HPDE6-E6E7 (cell line): ENCODE measurements around the gene STKLD1.

Experiments used
- DNase-seq: peaks from one replicate; pipeline ENCODE4 v3.0.0; 2011; ENCODE audit warnings: missing footprints; ENCODE audit errors: extremely low spot score

Gene STKLD1

GRCh38 chr9:133345596-133345995 is 30.6 kb upstream of the STKLD1 start:
- DNase-seq = no peak

DNA sequence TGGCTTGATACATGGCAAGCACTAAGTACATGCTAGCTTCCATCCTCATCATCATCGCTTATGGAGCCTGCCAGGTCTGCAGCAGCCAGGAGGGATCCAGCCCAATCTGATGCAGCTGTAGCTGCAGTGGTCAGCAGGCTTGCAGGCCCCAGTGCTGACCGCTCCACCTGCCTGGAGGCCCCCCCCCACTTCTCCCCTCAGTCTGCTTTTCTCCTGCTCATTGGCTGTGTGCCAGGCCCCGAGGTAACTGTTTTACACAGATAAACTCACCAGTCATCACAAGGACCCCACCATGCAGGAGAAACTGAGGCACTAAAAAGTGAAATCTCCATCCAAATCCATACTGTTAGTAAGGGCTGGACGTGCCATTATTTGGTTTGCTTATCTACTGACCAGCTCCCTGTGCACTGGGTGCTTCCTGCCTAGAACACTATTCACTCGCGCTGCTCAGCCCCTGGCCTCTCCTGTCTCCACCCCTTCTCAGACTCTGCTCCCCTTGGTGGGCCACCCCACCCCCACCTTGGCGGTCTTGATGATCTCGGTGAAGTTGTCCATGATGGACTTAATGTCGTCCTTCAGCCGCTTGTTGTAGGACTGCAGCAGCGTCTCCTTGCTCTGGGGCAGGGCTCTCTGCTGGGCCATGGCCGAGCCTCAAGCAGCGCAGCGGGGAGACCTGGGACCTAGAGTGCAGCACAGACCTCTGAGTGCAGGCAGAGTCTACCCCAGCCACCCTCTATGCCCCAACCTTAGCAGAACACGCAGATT is 30.0 kb upstream of the STKLD1 start:
- DNase-seq = no peak

- DNase-seq = no peak
Observed at GRCh38 chr9:133347515-133347984, 28.6 kb upstream of the STKLD1 start.

DNA sequence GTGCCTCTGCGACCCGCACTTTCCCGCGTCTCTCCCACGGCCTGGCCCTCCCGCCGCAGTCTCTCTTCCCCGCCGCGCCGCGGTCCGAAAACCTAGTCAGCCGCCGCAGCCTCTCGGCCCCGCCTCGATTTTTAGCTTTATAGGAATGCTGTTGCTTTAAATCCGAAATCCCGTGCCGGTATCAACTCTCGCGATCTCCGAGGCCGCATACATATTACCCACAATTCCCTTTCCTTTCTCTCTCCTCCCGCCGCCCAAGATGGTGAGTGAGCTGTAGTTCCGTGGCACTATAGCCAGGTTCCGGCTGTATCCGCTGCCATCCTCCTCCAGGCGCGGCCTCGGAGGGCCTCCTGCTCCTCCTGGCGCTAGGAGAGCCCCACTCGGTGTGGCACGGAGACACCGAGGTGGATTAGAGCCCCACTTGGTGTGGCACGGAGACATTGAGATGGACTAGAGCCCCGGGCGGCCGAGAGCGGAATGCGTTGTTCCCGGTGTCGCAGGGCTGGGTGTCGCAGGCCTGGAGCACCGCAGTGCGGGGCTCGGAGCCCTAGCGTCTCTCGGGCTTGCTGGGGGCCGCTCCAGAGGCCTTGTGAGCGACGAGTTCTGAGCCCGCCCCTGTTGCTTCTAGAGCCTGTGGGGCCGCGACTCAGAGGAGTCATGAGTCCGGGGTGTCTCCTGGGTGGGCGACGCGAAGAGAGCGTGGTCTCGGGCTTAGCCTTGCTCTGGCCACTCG is 28.0 kb upstream of the STKLD1 start, which contains the start of the genes MED22 and RPL7A:
Gene MED22 (minus strand): TSS at position 147 of the 733 bp plus-strand sequence. CDS start 1,469 bp downstream, outside the sequence.
Gene RPL7A (plus strand): TSS at position 234 of the 733 bp plus-strand sequence. CDS start 26 bp downstream, at position 260.
- DNase-seq = peak; percentile 81

DNA sequence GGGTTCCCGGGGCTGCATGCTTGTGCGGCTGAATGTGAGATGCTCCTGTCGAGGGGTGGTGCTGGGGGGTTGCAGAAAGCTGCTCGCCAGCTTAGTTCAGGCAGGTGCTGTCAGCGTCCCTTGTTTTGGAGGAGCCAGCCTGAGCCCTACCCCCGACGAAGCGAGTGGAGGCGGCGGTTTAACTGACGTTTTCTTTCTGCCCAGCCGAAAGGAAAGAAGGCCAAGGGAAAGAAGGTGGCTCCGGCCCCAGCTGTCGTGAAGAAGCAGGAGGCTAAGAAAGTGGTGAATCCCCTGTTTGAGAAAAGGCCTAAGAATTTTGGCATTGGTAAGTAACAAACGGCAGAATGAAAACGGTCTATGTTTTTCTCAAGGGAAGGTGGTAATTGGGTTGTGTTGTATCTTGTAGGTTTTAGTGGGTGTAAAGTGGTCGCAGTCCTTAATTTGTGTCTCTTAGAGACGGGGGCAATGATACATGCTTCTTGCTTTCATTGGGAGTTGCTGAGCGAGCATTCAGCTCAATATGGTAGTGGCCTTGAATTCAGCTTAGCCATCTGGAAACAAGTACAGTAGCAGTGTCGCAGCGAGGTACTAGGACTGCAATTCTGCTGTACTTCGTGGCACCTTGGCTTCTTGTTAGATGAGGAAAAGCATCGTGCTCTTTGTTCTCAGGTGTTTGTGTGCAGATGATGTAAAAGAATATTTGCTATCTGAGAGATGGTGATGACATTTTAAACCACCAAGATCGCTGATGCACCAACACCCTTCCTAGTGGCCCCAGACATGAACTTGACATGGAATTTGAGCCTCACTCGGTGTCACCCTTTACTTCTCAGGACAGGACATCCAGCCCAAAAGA is 27.2 kb upstream of the STKLD1 start:
- DNase-seq = no peak

GRCh38 chr9:133349965-133350616 is 26.1 kb upstream of the STKLD1 start:
- no peak for DNase-seq

DNA sequence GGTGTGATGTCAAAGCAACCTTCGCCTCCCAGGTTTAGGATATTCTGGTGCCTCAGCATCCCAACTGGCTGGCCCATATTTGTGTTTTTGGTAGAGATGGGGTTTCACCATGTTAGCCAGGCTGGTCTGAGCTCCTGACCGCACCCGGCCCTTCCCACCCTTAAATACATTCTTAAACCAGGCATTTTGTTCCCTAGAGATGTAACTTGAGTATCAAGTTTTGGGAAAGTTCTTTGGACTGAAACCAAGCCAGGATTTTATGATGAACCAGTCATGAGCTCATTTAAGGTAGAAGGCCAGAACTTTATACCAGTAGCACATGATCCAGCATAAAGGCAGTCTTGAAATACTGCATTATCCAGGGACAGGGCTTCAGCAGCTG is 24.6 kb upstream of the STKLD1 start:
- no peak for DNase-seq

- no peak for DNase-seq
Observed at GRCh38 chr9:133351908-133352634, 24.1 kb upstream of the STKLD1 start.

DNA sequence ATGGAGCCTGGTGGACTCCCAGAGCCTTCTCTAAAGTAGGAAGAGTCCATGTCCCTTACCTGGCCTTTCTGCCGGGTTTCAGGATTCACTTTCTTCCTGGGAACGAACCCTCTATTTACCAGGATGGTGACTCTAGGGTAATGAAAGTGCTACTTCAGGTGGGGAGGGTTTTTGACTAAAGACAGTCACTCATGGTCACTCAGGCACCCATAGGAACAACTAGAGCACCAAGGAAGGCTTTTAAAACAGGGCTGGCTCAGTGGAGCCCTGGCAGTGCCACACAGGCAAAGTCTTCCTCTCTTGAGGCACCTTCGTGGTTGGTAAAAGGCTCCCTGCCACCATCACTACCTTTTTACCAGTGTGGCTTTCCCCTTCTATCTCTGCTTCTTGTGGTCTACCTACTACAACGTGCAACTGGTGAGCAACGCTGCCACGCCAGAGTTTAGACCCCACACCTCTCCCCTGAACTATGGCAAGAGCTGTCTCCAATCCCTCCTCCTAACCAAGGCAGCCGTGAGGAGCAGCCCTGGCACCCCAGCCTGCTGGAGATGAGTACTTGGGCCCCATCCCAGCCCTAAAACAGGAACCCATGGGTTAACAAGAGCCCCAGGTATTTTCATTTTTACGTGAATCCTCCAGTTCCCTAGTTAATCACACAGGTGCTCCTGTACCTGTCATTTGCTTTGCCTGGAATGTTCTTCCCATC is 23.4 kb upstream of the STKLD1 start:
- DNase-seq = no peak

GRCh38 chr9:133353548-133353947 is 22.6 kb upstream of the STKLD1 start:
- DNase-seq = no peak

DNA sequence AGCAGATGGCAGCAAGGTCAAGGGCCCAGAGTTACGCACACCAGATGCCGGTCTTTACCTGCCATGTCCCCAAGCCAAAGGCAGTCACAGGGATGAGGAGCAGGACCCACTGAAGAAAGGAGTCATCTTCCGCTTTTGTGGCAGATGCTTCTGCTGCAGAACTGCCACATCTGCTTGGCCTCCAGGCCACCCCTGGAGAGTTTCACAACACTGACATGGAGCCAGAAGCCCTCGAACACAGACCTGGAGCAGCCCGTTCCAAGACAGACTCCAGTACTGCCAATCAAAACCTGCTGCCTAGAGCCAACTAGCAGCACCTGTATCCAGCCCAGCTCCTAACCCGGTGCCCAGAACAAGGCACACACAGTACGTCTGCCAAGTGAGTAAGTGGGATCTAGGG is 21.4 kb upstream of the STKLD1 start:
- no peak for DNase-seq

DNA sequence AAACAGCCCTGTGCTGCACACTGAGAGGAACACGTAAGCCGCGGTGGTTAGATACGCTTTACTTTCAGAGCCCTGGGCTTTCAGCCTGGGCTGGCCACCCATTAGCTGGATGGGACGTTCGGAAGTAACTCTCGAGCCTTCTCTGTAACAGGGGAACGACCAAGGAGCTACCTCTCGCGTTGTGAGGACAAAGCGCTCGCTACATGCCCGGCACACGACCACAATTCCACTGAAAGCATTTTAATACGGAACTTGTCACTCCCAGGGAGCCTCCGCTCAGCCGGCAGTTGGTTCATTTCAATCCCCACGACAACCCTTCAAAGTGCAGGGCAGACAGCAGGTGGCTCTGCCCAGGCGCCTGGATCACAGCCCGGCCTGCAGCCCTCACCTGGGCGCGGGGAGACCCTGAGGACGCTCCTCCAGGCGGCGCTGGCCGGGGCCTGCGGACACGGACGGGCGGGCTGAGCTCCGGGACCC is 20.2 kb upstream of the STKLD1 start:
- DNase-seq = no peak

GRCh38 chr9:133356391-133357091 is 19.6 kb upstream of the STKLD1 start, which contains the start of the genes SURF1 and SURF2:
Gene SURF1, minus strand, starts transcription at chr9:133356487. Its CDS starts 34 bp downstream, at chr9:133356453.
Gene SURF2, plus strand, starts transcription at chr9:133356550. Its CDS starts 43 bp downstream, at chr9:133356593.
- peak; percentile 81 for DNase-seq

DNA sequence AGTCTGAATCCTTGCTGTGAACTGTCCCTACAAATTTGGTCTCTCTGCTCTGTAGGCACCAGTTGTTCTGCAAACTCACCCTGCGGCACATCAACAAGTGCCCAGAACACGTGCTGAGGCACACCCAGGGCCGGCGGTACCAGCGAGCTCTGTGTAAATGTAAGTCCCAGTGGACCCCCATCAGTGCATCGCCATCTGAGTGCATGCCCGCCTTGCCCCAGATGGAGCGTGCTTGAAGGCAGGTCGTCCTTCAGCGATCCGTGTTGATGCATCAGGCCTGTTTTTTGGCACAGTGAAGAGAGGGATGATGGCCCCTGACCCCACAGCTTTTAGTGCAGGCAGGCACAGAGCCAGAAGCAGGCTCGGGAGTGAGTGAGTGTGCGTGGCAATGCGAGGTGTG is 18.5 kb upstream of the STKLD1 start:
- no peak for DNase-seq

- no peak for DNase-seq
Observed at GRCh38 chr9:133359399-133360175, 16.6 kb upstream of the STKLD1 start.

DNA sequence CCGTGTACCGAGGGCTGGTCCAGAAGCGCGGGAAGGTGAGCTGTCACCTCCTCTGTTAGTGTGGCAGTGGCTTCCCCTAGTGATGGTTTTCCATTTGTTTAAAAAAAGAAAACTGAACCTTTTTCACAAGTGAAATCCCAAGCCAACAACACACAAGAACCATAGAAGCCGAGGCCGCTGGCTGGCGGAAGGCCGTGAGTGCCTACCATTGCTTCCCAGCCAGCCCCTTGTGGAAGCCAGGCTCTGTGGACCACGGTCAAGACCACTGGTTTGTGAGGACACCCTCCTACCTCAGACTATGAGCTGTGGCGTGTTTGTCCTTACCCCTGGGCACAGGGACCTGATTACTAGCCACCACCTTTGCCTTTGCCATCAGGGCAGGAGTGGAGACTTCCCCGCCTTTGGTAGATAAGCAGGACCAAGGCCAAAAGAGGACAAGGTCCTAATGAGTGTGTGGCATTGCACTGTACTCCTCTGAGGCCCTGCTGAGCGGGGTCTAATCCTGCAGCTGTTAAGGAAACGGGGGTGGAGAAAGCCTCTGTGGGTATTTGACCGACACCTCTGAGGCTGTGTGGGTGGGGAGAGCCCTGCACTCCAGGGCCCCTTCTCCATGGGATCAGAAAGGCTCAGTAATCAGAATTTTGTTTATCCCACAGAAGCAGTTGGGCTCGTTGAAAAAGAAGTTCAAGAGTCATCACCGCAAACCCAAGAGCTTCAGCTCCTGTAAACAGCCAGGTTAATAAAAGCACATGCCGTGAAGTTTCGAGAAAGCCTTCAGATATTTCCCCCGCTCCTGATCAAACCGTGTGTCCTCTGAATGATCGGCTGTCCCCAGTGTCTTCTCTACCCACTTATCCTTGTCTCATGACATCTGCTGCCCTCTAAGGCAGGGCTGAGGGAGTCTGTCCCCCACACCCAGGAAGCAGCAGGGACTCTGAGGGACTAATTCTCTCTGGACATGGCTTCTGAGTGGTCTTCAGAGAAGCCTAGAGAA is 15.5 kb upstream of the STKLD1 start:
- no peak for DNase-seq

GRCh38 chr9:133361507-133362092 is 14.6 kb upstream of the STKLD1 start:
- DNase-seq = no peak
